Endothelial cell of umbilical vein (primary cell): ENCODE results near the gene POFUT2. TPM values are rescaled to one million over a fixed set of nuclear protein-coding genes. Genes with fewer than 3 reads are reported as not detected.

ENCODE experiments used
- BruUV-seq: library from RNA; stranded (reverse); fragments of 400-500 nt; replicated peaks from 2 replicates; lab custom pipeline; 2021; lab: Mats Ljungman, UMichigan
- CTCF ChIA-PET: fragments of 300-600, 350-600 bp; sonication (Branson Sonifier 250); formaldehyde crosslinking; loops from one replicate; lab custom pipeline; 2021; ENCODE audit warnings: antibody characterized with exemption, inconsistent platforms; lab: Charles Lee
- POLR2A ChIA-PET: fragments of 300-600, 350-600 bp; sonication (Branson Sonifier 250); formaldehyde crosslinking; loops from one replicate; lab custom pipeline; 2021; ENCODE audit warnings: antibody characterized with exemption, inconsistent platforms; lab: Charles Lee
- DNase-seq: peaks from one replicate; pipeline ENCODE4 v3.0.0-alpha.2; 2011; ENCODE audit warnings: low read depth, low spot score
- FAIRE-seq: peaks from 2 replicates; lab custom pipeline; 2011; peaks lifted over from hg19 to GRCh38; lab: Jason Lieb, UNC
- H2AFZ ChIP-seq: 2 replicates; pipeline ENCODE4 v1.6.0; 2012; ENCODE audit warnings: low read depth, low read length, control low read depth, inconsistent platforms
- H3K27ac ChIP-seq: 2 replicates; pipeline ENCODE4 v1.5.1; 2011; ENCODE audit warnings: low read depth, mild to moderate bottlenecking, control low read depth, low read length, moderate library complexity; ENCODE audit not compliant: insufficient read depth
- H3K27me3 ChIP-seq, 2 experiments: 2 replicates each; pipeline versions ENCODE4 v1.6.0 to v1.6.1; 2011; ENCODE audit warnings: low read length in 2 of 2, mixed read lengths in 1 of 2; ENCODE audit not compliant: control insufficient read depth in 2 of 2, insufficient read depth in 2 of 2
- H3K36me3 ChIP-seq, 2 experiments: 2 replicates in 1 of 2; 3 replicates in 1 of 2; pipeline ENCODE4 v1.5.1; 2011; ENCODE audit warnings: low read length in 2 of 2, mild to moderate bottlenecking in 1 of 2, moderate library complexity in 1 of 2; ENCODE audit not compliant: control insufficient read depth in 2 of 2, insufficient read depth in 2 of 2; ENCODE audit errors: extremely low read depth in 1 of 2
- H3K4me1 ChIP-seq: 3 replicates; pipeline ENCODE4 v1.5.1; 2011; ENCODE audit warnings: mild to moderate bottlenecking, low read length; ENCODE audit not compliant: control insufficient read depth, insufficient read depth; ENCODE audit errors: extremely low read depth
- H3K4me2 ChIP-seq: 2 replicates; pipeline ENCODE4 v1.6.1; 2011; ENCODE audit warnings: low read length, control low read depth, mixed read lengths; ENCODE audit not compliant: insufficient read depth
- H3K4me3 ChIP-seq, 3 experiments: fragments of 200-600 bp in 1 of 3; sonication (generic), shearing (Covaris generic) in 1 of 3; replicated peaks in 1 of 3; 2 replicates each; pipeline ENCODE4 v1.5.1; 2011 to 2016; ENCODE audit warnings: control low read depth in 3 of 3, low read length in 3 of 3, mild to moderate bottlenecking in 2 of 3, inconsistent platforms in 1 of 3, low read depth in 1 of 3, moderate library complexity in 1 of 3; ENCODE audit not compliant: insufficient read depth in 1 of 3
- H3K79me2 ChIP-seq: 2 replicates; pipeline ENCODE4 v1.6.0; 2012; ENCODE audit warnings: low read length, inconsistent platforms; ENCODE audit not compliant: control insufficient read depth, insufficient read depth
- H3K9ac ChIP-seq: replicated peaks from 2 replicates; pipeline ENCODE3; 2011; ENCODE audit warnings: low read length, control low read depth; ENCODE audit not compliant: insufficient read depth; ENCODE audit errors: extremely low read depth
- H3K9me1 ChIP-seq: replicated peaks from 3 replicates; pipeline ENCODE4 v1.6.0; 2011; ENCODE audit warnings: mild to moderate bottlenecking, low read length; ENCODE audit not compliant: control insufficient read depth, insufficient read depth; ENCODE audit errors: extremely low read depth
- H3K9me3 ChIP-seq: replicated peaks from 2 replicates; pipeline ENCODE4 v1.5.1; 2012; ENCODE audit warnings: low read length, inconsistent platforms; ENCODE audit not compliant: control insufficient read depth, insufficient read depth
- H4K20me1 ChIP-seq: replicated peaks from 2 replicates; pipeline ENCODE3; 2011; ENCODE audit warnings: mild to moderate bottlenecking, low read length; ENCODE audit not compliant: control insufficient read depth, insufficient read depth; ENCODE audit errors: extremely low read depth
- CTCF ChIP-seq, 2 donors: IDR thresholded peaks; 1 replicate in 1 of 2; 2 replicates in 1 of 2; pipeline ENCODE4 v1.5.1; 2011; ENCODE audit warnings: low read length in 2 of 2, mild to moderate bottlenecking in 2 of 2, moderate library complexity in 2 of 2, control low read depth in 1 of 2, inconsistent platforms in 1 of 2, low read depth in 1 of 2; ENCODE audit not compliant: insufficient read depth in 1 of 2; ENCODE audit errors: extremely low read depth in 1 of 2
- EZH2 ChIP-seq: IDR thresholded peaks from 2 replicates; pipeline ENCODE4 v1.6.1; 2012; ENCODE audit warnings: borderline replicate concordance, low read depth, mild to moderate bottlenecking, moderate library complexity, low read length, inconsistent platforms; ENCODE audit not compliant: severe bottlenecking
- FOS ChIP-seq: IDR thresholded peaks from 2 replicates; pipeline ENCODE4 v1.6.1; 2011; ENCODE audit warnings: mild to moderate bottlenecking, low read length, moderate library complexity, borderline replicate concordance; ENCODE audit not compliant: insufficient read depth
- GATA2 ChIP-seq: IDR thresholded peaks from 2 replicates; pipeline ENCODE4 v1.7.0; 2011; ENCODE audit warnings: low read depth, mild to moderate bottlenecking, moderate library complexity, mixed read lengths, low read length; ENCODE audit not compliant: insufficient read length, insufficient read depth
- JUN ChIP-seq: IDR thresholded peaks from 2 replicates; pipeline ENCODE4 v1.6.1; 2011; ENCODE audit warnings: borderline replicate concordance, low read depth; ENCODE audit not compliant: insufficient read length, insufficient read depth
- MAX ChIP-seq: IDR thresholded peaks from 2 replicates; pipeline ENCODE4 v1.6.1; 2011; ENCODE audit not compliant: insufficient read depth, insufficient read length
- MYC ChIP-seq: IDR thresholded peaks from one replicate; pipeline ENCODE4 v1.6.1; 2011; ENCODE audit warnings: mild to moderate bottlenecking, low read depth, low read length
- POLR2A ChIP-seq: IDR thresholded peaks from 2 replicates; pipeline ENCODE4 v1.6.1; 2012; ENCODE audit warnings: low read depth, mild to moderate bottlenecking, control low read depth, low read length
- POLR2AphosphoS5 ChIP-seq: IDR thresholded peaks from 2 replicates; pipeline ENCODE4 v1.6.1; 2012; ENCODE audit warnings: low read depth, mild to moderate bottlenecking, control low read depth, low read length, moderate library complexity; ENCODE audit not compliant: insufficient read depth
- dilution Hi-C: fragments of 300-500 bp; cut with MboI; formaldehyde crosslinking; loops from one replicate; pipeline ENCODE4 v1.15.0; 2019; ENCODE audit warnings: low sequenced_read_pairs; ENCODE audit not compliant: extremely low pct_ligation_motif_present
- intact Hi-C: fragments of 100-400 bp; cut with micrococcal nuclease; formaldehyde crosslinking; loops from one replicate; pipeline ENCODE4 v1.10.0; 2022
- polyA plus RNA-seq, 4 experiments: library from polyadenylated mRNA; depleted of rRNA in 3 of 4; stranded (reverse) in 3 of 4; unstranded in 1 of 4; fragments of >200 nt; gene quantifications; 2 replicates each; pipeline versions ENCODE4 v1.2.1 to v1.2.3, GENCODE V29; 2011 to 2012; ENCODE audit warnings: missing spikeins in 1 of 4
- total RNA-seq: library from RNA; stranded (reverse); gene quantifications from 2 replicates; pipeline ENCODE4 v1.2.3, GENCODE V29; 2021

POFUT2 gene
- total and polyA plus RNA-seq, 2 donors (not counting 3 experiments of a cell fraction or from before 2014, with no cell fraction given): 30.7 to 47.5 TPM

- Histone ChIP-seq H3K27ac (no peak overlapping the region), H4K20me1 (no peaks in the 10 kb centered on the region), H3K27me3 (no peaks in the 10 kb centered on the region), H3K4me2 (no peak overlapping the region), H3K9me3 (no peaks in the 10 kb centered on the region), H3K9ac (no peak overlapping the region), H3K9me1 (no peaks in the 10 kb centered on the region), H3K4me1 (no peaks in the 10 kb centered on the region), H3K4me3 (no peak overlapping the region), H3K36me3 (no peaks in the 10 kb centered on the region), H2AFZ (no peak overlapping the region), H3K79me2 (no peaks in the 10 kb centered on the region)
- intact Hi-C loops (no loop called here), dilution Hi-C loops (no loop called here)
- TF ChIP-seq JUN (no peak), MYC (no peak), POLR2AphosphoS5 (no peak), CTCF (IDR thresholded peaks at IDR 0.05; ENCODE audit: extremely low read depth in 1 of 2, insufficient read depth in 1 of 2, low read depth in 1 of 2, low read length in 2 of 2) (no peak), EZH2 (no peak), FOS (no peak), GATA2 (no peak), MAX (no peak), POLR2A (no peak)
- DNase-seq: no peak
- no peak for FAIRE-seq
- no TSS peak for BruUV-seq
- POLR2A ChIA-PET: no interaction called here
- CTCF ChIA-PET: no interaction called here
Measured at GRCh38 chr21:45331531-45332147, 43.9 kb upstream of the POFUT2 start.
